Measurements from ENCODE around the gene GEN1. TPM values are rescaled to one million over a fixed set of nuclear protein-coding genes. Genes with fewer than 3 reads are reported as not detected.

The GEN1 gene
- total RNA-seq, 1 donor from 2014 or later, result 21.7 TPM

GRCh38 chr2:17813010-17813741, 59.2 kb downstream of the GEN1 start:
- H3K27ac Mint-ChIP-seq, result no peak overlapping the region
- TF ChIP-seq CTCF (IDR thresholded peaks at IDR 0.05; ENCODE audit: unreplicated experiment), result no peak

DNA sequence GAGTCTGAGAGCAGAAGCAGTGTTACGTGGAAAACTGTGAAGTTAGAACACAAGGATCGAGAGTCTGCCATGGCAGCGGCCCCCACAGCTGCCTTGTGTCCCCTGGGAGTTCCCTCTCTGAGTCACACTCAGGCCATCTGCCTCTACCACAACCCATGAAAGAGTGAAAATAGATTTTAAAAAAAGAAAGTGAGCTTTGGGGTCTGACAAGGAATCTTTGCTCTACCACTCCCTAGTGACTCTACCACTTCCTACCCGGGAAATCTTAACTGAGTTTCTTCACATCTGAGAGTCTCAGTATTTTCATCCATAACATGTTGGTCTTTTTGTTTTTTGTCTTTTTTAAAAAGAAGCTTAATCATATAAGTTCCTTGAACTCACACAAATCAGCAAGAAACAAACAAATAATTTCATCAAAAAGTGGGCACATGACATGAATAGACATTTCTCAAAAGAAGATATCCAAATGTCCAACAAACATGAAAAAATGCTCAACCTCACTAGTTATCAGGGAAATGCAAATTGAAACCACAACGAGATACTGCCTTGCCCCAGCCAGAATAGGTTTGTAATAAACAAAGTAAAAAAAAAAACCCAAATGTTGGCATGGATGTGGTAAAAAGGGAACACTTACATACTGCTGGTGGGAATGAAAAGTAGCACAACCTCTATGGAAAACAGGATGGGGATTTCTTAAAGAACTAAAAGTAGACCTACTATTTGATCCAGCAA, 60.0 kb downstream of the GEN1 start:
- H3K9me3 Mint-ChIP-seq (ENCODE audit: low read depth), result no peaks in the 10 kb centered on the region
- peaks cover 11% of the 10 kb centered on the region for H3K27me3 Mint-ChIP-seq
- H3K4me1 Mint-ChIP-seq (ENCODE audit: low read depth), result no peaks in the 10 kb centered on the region
- no peak for TF ChIP-seq CTCF (IDR thresholded peaks at IDR 0.05; ENCODE audit: unreplicated experiment)
- H3K36me3 Mint-ChIP-seq (ENCODE audit: insufficient read depth), result no peaks in the 10 kb centered on the region
- H3K4me3 Mint-ChIP-seq (ENCODE audit: low read depth), result no peak overlapping the region
- H3K27ac Mint-ChIP-seq, result no peak overlapping the region
- no peak for DNase-seq (ENCODE audit: low spot score, unreplicated experiment)

More at GRCh38 chr2:17813010-17813741, 59.2 kb downstream of the GEN1 start:
- peaks cover 11% of the 10 kb centered on the region for H3K27me3 Mint-ChIP-seq
- H3K4me3 Mint-ChIP-seq (ENCODE audit: low read depth), result no peak overlapping the region
- no peaks in the 10 kb centered on the region for H3K36me3 Mint-ChIP-seq (ENCODE audit: insufficient read depth)
- H3K4me1 Mint-ChIP-seq (ENCODE audit: low read depth), result no peaks in the 10 kb centered on the region
- no peak for DNase-seq (ENCODE audit: low spot score, unreplicated experiment)
- no peaks in the 10 kb centered on the region for H3K9me3 Mint-ChIP-seq (ENCODE audit: low read depth)

- Mint-ChIP-seq H3K36me3 (ENCODE audit: insufficient read depth) (no peaks in the 10 kb centered on the region), H3K4me1 (ENCODE audit: low read depth) (no peaks in the 10 kb centered on the region), H3K27me3 (peaks cover 11% of the 10 kb centered on the region), H3K27ac (no peak overlapping the region), H3K4me3 (ENCODE audit: low read depth) (no peak overlapping the region), H3K9me3 (ENCODE audit: low read depth) (no peaks in the 10 kb centered on the region)
- TF ChIP-seq CTCF (IDR thresholded peaks at IDR 0.05; ENCODE audit: unreplicated experiment), result no peak
- DNase-seq (ENCODE audit: low spot score, unreplicated experiment), result no peak
Measured at GRCh38 chr2:17814601-17815000, 60.7 kb downstream of the GEN1 start.

DNA sequence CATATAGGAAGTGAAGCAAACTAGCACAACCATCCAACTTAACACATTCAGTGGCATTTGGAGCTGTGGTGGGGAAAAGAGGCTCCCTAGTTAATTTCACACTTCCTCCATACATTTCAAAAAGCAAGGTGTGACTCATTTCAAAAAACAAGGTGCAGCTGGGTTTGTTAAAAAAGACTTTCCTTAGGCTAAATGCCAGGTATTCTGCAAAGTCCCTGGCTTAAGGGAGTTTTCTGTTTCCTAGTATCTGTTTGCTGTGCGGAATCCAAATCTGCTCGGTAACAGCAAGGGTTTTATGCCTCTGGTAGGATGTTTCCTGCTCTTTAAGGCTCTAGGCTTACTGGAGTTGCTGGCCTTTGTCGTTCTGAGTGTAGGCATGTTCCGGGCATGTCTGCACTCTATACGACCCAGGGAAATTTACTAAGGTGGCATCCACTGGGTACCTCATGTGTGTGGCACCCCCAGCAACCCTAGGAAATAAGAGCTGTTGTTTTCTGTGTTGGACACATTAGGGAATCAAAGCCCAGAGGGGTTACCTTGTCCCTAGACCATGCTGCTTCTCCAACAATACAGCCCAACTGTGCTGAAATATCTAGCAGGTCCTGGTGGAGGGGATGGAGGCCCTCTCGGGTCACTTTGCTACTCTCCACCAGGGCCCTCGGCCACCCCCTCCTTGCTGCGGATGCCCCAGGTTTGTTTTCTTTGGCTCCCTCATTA, 61.7 kb downstream of the GEN1 start:
- Mint-ChIP-seq H3K9me3 (ENCODE audit: low read depth) (no peaks in the 10 kb centered on the region), H3K27me3 (peaks cover 11% of the 10 kb centered on the region), H3K4me3 (ENCODE audit: low read depth) (no peak overlapping the region), H3K27ac (no peak overlapping the region), H3K36me3 (ENCODE audit: insufficient read depth) (no peaks in the 10 kb centered on the region), H3K4me1 (ENCODE audit: low read depth) (no peaks in the 10 kb centered on the region)
- no peak for DNase-seq (ENCODE audit: low spot score, unreplicated experiment)
- no peak for TF ChIP-seq CTCF (IDR thresholded peaks at IDR 0.05; ENCODE audit: unreplicated experiment)
